ENCODE measurements around the gene IPO11.

- TF ChIP-seq CTCF (conservative IDR thresholded peaks at IDR 0.05; ENCODE audit: low read depth, low read length) (no peak), EZH2 (IDR thresholded peaks at IDR 0.05; ENCODE audit: low read length, unreplicated experiment) (no peak)
These were observed 44.5 kb downstream of the IPO11 start for GRCh38 chr5:62457071-62457470.
